EL (cell line): ENCODE measurements around the gene KIF7.

Experiments
- DNase-seq: peaks from one replicate; pipeline ENCODE4 v3.0.0-alpha.2; 2016

KIF7 gene

GRCh38 chr15:89668171-89668570 is 12.9 kb upstream of the KIF7 start:
- no peak for DNase-seq

GRCh38 chr15:89667706-89667960 is 12.4 kb upstream of the KIF7 start:
- DNase-seq, result no peak

GRCh38 chr15:89666858-89667705 is 11.8 kb upstream of the KIF7 start:
- DNase-seq, result no peak

GRCh38 chr15:89666184-89666857 is 11.1 kb upstream of the KIF7 start:
- DNase-seq, result no peak

GRCh38 chr15:89665449-89666181 is 10.3 kb upstream of the KIF7 start:
- DNase-seq, result peak; percentile 68

- no peak for DNase-seq
Measured at GRCh38 chr15:89664441-89665350, 9.4 kb upstream of the KIF7 start.

- DNase-seq, result peak; percentile 97
Measured at GRCh38 chr15:89662893-89663626, 7.8 kb upstream of the KIF7 start.

- DNase-seq, result no peak
Measured at GRCh38 chr15:89660556-89660955, 5.3 kb upstream of the KIF7 start.

- no peak for DNase-seq
Measured at GRCh38 chr15:89659295-89659694, 4.0 kb upstream of the KIF7 start.

- DNase-seq, result no peak
Measured at GRCh38 chr15:89657686-89658200, 2.5 kb upstream of the KIF7 start.

- peak; percentile 38 for DNase-seq
Measured at GRCh38 chr15:89656116-89656815, 999 bp upstream of the KIF7 start.

GRCh38 chr15:89654301-89654761 is 936 bp downstream of the KIF7 start:
- peak; percentile 84 for DNase-seq

- no peak for DNase-seq
Measured at GRCh38 chr15:89653578-89653977, 1.7 kb downstream of the KIF7 start.

- no peak for DNase-seq
Measured at GRCh38 chr15:89652666-89653065, 2.6 kb downstream of the KIF7 start.

GRCh38 chr15:89652131-89652530 is 3.1 kb downstream of the KIF7 start:
- DNase-seq, result no peak

- no peak for DNase-seq
Measured at GRCh38 chr15:89649716-89650115, 5.6 kb downstream of the KIF7 start.

GRCh38 chr15:89649013-89649625 is 6.1 kb downstream of the KIF7 start:
- DNase-seq, result no peak

- DNase-seq, result no peak
Measured at GRCh38 chr15:89648106-89649012, 6.9 kb downstream of the KIF7 start.

GRCh38 chr15:89647191-89647851 is 7.9 kb downstream of the KIF7 start:
- peak; percentile 51 for DNase-seq
